ENCODE measurements around the gene VPS4B. TPM values are rescaled to one million over a fixed set of nuclear protein-coding genes. Genes with fewer than 3 reads are reported as not detected.

VPS4B gene
- total RNA-seq, 1 experiment from 2014 or later = 60.2 TPM

- H3K27me3 ChIP-seq (ENCODE audit: insufficient read depth, low read length) = no peaks in the 10 kb centered on the region
- H3K79me1 ChIP-seq (ENCODE audit: insufficient read depth, low read depth, low read length, poor library complexity, severe bottlenecking) = no peaks in the 10 kb centered on the region
- H2BK120ac ChIP-seq (ENCODE audit: low read depth, low read length, poor library complexity, severe bottlenecking) = no peak overlapping the region
- H4K5ac ChIP-seq (ENCODE audit: insufficient read length, low read depth, low read length) = no peak overlapping the region
- no peaks in the 10 kb centered on the region for H4K20me1 ChIP-seq (ENCODE audit: control insufficient read depth, insufficient read depth, insufficient read length)
- no peak overlapping the region for H2AFZ ChIP-seq (ENCODE audit: low read length)
- H3K23me2 ChIP-seq (ENCODE audit: insufficient read length, low read depth, low read length, poor library complexity, severe bottlenecking) = no peaks in the 10 kb centered on the region
- H3K4me2 ChIP-seq (ENCODE audit: insufficient read depth, insufficient read length, low read length) = no peak overlapping the region
- no peaks in the 10 kb centered on the region for H3K4me1 ChIP-seq (ENCODE audit: insufficient read depth, low read length)
- no peaks in the 10 kb centered on the region for H3K79me2 ChIP-seq (ENCODE audit: insufficient read depth, low read length)
- no peak overlapping the region for H3K18ac ChIP-seq (ENCODE audit: insufficient read length, low read depth, low read length)
- no peak overlapping the region for H2AK5ac ChIP-seq (ENCODE audit: insufficient read length, low read length)
- WGBS (ENCODE audit: extremely low coverage, insufficient read length, low lambda C conversion rate) = no CpG with 5 or more reads among the region's 3 CpGs
- TF ChIP-seq CTCF (conservative IDR thresholded peaks at IDR 0.05) = no peak
- H3K27ac ChIP-seq (ENCODE audit: insufficient read length, low read depth, low read length) = no peak overlapping the region
- no peak overlapping the region for H3K14ac ChIP-seq (ENCODE audit: insufficient read depth, low read length)
- H3K9ac ChIP-seq (ENCODE audit: extremely low read depth, insufficient read length, low read length) = no peak overlapping the region
- no peak overlapping the region for H2BK15ac ChIP-seq (ENCODE audit: low read depth, low read length)
- no peak overlapping the region for H3K23ac ChIP-seq (ENCODE audit: insufficient read length, low read depth, low read length)
- no peak overlapping the region for H2BK5ac ChIP-seq (ENCODE audit: insufficient read length, low read length)
- no peak overlapping the region for H2BK20ac ChIP-seq (ENCODE audit: low read depth, low read length, poor library complexity, severe bottlenecking)
- no peaks in the 10 kb centered on the region; the same call in 1 of the 2 replicates for H3K27me3 Mint-ChIP-seq (ENCODE audit: low read depth)
- H3K9me3 Mint-ChIP-seq = no peaks in the 10 kb centered on the region; a peak in 1 of 5 replicates
- H3K9me3 ChIP-seq (ENCODE audit: control insufficient read depth, low read depth, low read length) = no peaks in the 10 kb centered on the region
- no peak overlapping the region for H3K4ac ChIP-seq (ENCODE audit: low read depth, low read length)
- H3K4me1 Mint-ChIP-seq = no peaks in the 10 kb centered on the region
- no peak overlapping the region for H2BK12ac ChIP-seq (ENCODE audit: insufficient read length, low read depth, low read length)
- peaks cover 0 to 2% (median 0%) of the 10 kb centered on the region in 3 experiments; a peak in 1 of 7 replicates for H3K36me3 Mint-ChIP-seq (ENCODE audit: insufficient read depth in 1 of 3, low read depth in 3 of 3)
- no peak overlapping the region for H3T11ph ChIP-seq (ENCODE audit: low read length)
- H4K8ac ChIP-seq (replicated peaks; ENCODE audit: insufficient read length, low read depth, low read length) = no peak overlapping the region
- no peak overlapping the region for H3K4me3 Mint-ChIP-seq
- no peak overlapping the region for H3K56ac ChIP-seq (ENCODE audit: insufficient read length, low read depth, low read length)
- no peak overlapping the region for H3K27ac Mint-ChIP-seq
- no peak for DNase-seq
- H4K91ac ChIP-seq (ENCODE audit: insufficient read length, low read depth, low read length) = no peak overlapping the region
Observed at GRCh38 chr18:63382843-63383242, 39.4 kb downstream of the VPS4B start.

All from H9 (cell line).